Thyroid gland (tissue), 4 donors: Measurements from ENCODE around the gene SMIM23.

ENCODE experiments used
- POLR2A ChIP-seq, 2 donors: fragments of 450-650 bp; IDR thresholded peaks; one replicate each; pipeline ENCODE4 v1.6.1; 2017; ENCODE audit warnings: antibody characterized with exemption in 2 of 2, mild to moderate bottlenecking in 2 of 2, moderate library complexity in 1 of 2
- TF ChIP-seq, protein P1 (sequence below), 6 experiments: fragments of 200-600 bp in 3 of 6; fragments of 450-650 bp in 3 of 6; sonication (generic) in 3 of 6; IDR thresholded peaks; one replicate each; pipeline ENCODE4 v1.5.1; 2016 to 2019; ENCODE audit warnings: antibody characterized with exemption in 6 of 6, mild to moderate bottlenecking in 2 of 6, inconsistent platforms in 1 of 6, moderate library complexity in 1 of 6

DNA sequence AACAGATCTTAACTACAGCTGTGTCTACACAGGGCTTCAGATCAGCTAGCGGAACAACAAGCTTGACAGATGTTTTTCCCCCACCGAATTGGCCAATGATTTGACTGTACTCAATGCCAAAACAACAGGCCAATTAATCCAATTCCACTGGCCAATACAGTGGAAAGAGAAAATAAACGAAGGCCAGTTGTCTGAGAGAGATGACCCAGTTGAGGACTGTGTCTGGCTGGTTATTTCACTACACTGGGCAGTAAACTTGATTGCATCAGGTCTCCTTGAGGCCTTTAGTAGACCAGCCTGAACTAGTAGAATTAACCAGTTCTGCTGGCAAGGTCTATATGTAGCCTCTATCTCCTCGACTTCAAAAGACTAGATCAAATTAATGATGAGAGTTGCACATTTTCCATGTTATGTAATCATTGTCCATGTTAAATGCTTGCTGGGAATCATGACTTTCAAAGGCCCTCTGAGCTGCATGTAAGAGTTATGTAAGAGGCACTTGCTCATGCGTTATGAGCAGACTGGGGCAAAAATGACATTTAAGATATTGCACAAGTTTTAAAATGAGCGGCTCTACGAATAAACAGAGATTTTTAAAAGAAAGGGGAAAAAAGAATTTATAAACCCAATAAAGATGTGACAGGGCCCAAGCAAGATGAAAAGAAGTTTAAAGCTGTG lies 28.3 kb downstream of the SMIM23 start:
- TF ChIP-seq, protein P1, sequence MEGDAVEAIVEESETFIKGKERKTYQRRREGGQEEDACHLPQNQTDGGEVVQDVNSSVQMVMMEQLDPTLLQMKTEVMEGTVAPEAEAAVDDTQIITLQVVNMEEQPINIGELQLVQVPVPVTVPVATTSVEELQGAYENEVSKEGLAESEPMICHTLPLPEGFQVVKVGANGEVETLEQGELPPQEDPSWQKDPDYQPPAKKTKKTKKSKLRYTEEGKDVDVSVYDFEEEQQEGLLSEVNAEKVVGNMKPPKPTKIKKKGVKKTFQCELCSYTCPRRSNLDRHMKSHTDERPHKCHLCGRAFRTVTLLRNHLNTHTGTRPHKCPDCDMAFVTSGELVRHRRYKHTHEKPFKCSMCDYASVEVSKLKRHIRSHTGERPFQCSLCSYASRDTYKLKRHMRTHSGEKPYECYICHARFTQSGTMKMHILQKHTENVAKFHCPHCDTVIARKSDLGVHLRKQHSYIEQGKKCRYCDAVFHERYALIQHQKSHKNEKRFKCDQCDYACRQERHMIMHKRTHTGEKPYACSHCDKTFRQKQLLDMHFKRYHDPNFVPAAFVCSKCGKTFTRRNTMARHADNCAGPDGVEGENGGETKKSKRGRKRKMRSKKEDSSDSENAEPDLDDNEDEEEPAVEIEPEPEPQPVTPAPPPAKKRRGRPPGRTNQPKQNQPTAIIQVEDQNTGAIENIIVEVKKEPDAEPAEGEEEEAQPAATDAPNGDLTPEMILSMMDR (IDR thresholded peaks at IDR 0.05) = no peak
- TF ChIP-seq POLR2A (IDR thresholded peaks at IDR 0.05) = no peak
